ENCODE data around the gene DSC1.
"Not testable (repeated sequence)": the region's sequence is repeated elsewhere in the genome, so short reads cannot be mapped to it uniquely, and the experiment has no call there.

DSC1 gene

DNA sequence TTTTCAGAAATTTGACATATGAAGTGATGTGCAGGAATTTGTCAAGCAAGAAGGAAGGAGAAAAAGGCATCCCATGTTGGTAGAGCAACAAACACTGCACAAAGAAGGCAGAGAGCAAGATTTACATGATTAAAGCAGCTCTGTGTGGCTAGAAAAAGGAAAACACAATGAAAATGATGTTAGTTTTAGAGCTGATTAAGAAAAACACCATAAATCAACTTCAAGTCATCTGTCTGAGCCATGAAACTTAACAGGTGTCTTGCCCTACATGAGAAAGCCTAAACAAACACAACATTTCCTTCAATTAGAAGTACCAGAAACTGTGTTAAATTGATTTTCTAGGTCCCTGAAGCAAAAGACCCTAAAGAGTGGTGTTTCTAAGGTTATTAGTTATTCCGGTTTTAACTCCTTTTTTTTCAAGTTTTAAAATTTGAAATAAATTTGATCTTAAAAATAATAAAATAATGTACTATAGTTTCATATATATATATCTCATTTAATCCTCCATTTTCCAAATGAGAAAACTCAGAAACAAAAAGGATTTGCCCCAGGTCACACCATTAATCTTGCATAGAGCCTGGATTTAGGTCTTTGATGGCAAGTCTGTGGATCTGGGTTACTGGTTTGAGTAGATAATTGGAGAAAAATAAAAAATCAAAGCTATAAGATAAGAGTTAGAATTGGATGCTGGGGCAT, 8.6 kb upstream of the DSC1 start:
- DNase-seq, result no peak

DNA sequence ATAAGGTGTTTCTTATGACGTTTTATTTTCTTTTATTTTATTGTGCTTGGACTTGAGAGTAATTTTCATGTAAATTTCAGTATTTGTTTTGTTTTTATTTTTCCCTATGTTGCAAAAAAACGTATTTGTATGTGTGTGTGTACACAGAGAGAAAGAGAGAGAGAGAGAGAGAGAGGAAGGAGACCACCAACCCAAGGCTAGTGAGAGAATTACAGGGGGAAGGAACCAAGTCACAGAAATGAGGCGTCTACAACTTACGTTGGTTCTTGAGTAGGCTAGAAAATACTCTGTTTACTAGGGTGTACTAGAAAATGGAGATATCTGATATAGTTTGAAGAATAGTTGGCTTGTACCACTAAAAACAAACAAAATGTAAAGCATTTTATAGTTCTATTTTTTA, 7.7 kb upstream of the DSC1 start:
- no peak for DNase-seq

DNA sequence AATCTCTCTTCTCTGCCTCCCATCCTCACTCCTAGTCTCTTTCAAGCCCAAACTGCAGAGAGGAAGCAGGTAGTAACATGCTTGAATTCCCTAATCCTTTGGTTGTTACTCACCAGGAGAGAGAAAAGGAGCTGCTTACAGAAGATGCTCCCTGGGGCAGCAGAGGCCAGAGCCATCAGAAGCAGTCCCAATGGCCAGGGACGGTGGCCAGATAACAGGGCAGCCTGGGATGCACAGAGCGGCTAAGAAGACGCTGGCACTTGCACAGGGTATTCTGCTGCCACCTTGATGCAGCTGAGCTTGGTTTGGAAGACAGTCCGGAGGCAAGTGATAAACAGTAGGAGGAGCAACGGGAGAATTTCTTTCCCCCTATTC, 250 bp downstream of the DSC1 start:
- no peak for DNase-seq

DNA sequence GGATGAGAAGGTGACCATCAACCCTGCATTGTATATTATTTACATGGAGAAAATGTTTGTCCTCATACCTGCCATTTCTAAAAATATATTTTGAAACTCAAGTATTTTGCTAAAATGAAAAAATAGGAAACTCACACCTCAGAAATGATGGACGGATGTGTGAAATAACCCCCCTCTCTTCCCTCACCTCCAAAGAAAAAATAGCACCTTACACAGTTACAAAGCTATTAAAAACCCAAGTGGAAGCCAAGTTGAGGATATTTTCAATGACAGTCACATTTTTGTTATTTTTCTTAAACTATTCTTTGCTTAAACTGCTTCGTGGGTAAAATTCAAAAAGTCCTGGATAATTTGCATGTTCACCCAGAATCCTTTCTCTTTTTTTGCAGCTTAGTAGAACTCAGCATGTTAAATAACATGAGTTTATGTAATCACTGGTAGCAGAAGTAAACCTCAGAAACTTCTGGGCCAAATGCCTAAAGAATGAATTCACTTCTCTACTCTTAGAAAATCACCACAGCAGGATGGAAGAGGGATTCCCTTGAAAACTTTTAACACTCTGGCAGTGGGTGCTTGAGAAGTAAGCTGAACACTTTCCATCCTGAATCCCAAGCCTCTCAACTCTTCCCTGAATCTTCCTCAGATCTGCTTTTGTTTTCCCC, 768 bp downstream of the DSC1 start:
- no peak for DNase-seq

DNA sequence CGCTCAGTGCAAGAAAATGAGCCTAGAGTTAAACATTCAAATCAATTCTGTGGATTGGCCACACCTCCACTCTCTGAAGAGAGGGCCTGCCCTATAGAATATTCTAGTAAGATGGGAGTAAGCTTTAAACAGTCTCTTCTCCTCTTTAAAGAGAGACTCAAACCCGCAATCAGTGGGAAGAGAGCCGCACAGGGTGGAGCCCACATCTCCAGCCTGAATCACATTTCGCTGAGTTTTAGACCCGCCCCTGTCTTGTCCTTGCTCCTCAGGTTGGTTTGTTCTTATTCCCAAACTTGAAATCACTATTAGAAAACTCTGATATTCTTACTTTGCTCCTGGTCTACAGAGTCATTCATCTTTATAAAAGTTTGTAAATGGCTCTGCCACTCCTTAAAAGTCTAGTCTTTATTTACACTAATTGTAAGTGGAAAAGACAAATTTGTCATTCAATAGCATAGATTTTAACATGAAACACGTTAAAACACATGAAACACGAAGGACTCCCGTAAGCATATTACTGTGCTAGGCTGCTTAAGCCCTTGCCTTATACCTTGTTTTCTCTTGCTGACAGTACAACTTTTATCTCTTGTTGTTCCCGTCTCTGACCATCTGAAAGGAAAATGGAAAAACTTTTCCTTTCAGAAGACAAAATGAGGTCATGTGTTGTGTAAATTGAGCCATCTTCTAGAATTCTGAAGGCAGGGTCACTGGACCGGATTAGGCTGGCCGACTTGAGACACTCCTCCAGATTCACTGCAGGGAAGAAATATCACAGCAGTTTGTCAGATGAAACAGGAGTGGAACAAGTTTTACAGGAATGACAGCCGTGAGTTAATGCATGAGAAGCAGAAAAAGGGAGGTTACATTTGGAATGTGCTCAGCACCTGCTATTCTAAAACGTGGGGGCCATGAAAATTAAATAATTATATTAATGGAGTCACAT, 5.6 kb downstream of the DSC1 start:
- no peak for DNase-seq

DNA sequence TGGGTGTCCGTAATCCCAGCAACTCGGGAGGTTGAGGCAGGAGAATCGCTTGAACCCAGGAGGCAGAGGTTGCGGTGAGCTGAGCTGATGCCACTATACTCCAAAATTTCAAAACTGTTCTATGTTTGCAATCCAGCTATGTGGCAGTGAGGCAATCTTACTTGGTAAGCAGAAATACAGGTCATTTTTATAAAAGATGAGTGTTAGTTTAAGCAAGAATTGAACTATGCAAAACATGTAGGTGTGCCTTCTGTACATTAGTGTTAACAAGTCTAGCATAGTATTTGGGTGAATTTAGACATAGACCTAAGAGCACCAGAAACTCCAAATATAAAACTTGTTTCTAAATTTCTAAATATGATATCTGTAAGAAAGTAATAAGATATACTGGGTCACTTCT, 7.2 kb downstream of the DSC1 start:
- no peak for DNase-seq

DNA sequence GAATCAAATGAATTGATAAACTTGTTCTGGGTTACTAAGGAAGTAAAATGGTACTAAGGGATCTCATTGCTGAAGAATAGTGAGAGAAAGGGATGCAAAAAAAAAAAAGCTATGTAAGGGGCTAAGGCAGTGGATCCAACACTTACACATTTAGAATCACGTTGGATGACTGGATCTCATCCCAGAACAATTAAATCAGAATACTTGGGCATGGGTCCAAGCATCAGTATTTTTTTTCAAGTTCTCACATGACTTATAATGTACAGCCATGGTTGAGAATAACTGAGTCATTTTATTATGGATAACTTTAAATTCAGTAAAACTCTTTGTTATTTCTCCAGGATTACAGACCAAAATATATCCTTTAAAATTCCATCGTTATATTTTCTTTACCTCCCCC, 8.5 kb downstream of the DSC1 start:
- no peak for DNase-seq

DNA sequence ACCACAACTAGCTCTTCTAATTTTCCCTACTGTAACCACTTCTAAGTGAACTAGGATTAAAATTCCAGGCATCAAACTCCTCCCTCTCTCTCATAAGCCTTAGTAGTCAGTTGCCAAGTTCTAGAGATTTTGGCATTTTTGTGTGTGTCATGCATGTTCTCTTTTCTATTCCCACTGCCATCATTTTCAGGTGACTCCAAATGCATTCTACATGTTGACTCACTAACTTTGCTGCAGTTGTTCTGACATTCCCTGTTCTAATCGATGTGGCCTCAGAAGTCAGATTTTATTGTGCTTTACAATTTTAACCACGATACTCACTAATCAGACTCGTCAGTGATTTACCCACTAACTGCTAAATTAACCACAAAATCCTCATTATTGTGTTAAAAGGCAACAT, 13.3 kb downstream of the DSC1 start:
- no peak for DNase-seq

DNA sequence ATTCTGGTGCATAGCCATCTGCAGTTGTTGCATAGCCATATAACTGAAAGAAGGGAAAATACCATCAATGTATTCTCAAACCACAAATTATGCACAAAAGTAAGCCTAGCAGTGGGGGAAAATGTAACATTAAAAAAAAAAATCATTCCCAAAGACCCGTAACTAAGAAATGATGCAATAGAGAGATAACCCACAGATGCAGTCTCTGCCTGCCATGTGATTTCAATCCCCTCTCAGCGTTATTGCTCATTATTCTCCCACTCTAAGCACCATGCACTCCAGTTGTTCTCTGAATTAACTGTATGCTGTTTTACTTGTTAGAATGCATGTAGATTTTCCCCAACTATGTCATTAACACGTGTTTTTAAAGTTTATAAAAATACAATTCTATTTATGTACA, 14.1 kb downstream of the DSC1 start:
- DNase-seq, result no peak

DNA sequence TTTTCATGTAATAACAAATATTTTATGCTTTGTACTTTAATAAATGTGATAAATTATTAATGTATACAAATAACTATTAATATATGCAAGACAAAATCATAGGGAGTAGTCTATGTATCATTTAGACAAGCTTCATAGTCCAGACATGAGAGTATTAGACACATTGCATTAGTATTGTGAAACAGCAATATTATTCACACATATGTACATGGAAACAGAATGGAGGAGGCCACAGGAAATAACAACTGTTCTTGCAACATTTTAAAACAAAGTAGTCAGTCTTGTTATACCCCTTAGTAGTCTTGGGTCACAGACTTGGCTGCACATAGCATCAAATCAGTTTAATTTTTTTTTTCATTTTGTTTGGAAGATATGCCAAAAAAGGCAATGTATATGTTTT, 15.8 kb downstream of the DSC1 start:
- no peak for DNase-seq

DNA sequence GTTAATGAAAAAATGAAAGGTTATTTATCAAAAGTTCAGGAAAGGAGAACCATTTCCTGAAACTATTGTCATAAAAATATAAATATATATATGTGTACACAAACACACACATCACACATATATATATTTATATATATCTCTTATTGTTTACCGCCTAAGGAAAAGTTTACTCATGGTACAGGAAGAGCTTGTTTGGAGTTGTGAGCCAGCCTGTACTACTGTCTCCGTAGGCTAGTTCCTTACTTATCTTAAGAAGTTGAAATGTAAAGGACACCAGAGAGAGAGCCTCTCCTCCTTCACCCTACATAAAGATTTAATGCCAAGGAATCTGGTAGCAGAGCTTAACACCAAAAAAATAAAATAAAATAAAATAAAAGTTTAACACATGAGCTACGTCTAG, 19.6 kb downstream of the DSC1 start:
- no peak for DNase-seq

DNA sequence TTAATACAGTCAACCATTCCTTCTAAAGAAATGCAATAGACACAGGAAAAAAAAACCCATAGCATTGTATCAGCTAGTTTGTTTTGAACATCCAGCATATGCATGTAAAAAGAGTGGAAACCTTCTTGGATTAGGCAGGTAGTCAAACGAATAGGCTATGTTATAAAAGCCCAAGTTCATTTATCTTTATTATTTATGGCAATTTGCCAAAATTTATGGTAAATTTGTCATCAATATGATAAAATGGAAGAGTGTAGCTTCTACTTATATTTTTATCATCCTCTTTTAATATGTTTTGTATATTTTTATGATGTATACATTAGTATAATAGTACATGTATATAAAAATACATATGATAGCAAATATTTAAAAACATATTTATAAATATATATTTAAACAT, 23.9 kb downstream of the DSC1 start:
- DNase-seq, result no peak

DNA sequence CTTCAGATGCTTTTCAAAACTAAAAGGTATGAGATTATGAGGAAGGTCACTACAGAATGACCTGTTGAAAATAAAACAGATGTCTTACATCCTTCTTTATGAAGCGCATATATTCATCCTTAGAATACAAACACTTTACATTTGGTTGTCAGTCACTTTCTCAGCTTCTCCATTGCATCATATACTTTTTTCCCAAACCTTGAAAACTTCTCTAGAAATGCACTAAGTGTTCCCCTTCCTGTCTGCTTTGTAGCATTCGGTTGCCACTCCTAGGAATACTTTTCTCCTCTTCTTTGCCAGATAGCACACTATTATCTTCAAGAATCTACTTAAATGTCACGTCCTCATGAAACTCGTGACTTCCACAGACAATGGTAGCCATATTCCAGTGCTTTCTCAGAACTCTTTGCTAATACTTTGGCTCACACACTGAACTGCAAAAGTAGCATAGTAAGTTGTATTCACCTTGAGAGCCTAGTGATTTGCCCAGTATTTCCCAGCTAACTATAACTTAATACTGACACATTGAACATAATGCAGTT, 27.6 kb downstream of the DSC1 start:
- no peak for DNase-seq

DNA sequence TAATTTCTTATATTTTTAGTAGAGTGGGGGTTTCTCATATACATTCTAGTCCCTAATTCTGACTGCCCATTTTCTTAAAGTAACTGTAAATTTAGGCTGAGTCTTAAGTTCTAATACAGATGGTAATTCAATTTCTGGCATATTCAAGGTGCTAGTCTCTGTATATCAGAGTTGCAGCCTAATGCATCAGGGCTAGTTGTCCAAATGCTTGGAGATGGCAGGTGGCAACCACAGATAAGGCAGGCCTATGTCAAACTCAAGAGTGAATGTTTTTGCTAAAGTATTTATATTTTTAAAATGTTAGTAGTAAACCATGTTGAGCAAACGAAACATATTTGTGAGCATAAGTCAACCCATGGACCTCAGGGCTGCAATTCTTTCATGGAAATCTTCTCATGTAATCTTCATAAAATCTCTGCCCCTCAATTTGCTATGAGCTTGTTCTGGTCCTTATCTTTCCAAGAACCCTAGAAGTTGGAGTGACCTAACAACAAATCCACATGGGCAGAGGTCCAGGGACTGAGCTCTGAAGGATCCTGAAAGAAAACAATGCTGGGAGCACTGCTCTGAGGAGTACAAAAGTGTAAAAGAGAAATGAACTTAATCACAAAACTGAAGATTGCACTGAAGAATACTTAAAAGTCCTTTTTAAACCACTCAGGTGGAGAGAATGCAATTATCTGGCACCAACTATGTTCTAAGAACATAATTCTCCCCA, 33.1 kb downstream of the DSC1 start:
- DNase-seq, result no peak

DNA sequence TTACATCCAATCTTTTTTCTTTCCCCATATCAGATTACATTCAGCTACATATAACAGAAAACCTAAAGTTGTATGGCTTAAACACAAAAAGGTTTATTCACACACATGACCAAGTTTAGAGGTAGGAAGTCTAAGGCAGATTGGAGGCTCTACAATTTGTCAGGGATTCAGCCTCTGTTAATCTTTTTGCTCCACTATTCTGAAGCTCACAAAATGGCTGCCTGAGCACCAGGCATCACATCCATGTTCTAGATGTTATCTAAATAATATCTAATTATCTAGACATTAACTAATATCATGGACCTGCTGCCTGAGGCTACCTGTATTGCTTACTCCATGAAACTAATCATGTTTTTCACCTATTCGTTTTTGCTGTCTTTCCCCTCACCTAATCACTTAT, 36.8 kb downstream of the DSC1 start:
- DNase-seq, result no peak

DNA sequence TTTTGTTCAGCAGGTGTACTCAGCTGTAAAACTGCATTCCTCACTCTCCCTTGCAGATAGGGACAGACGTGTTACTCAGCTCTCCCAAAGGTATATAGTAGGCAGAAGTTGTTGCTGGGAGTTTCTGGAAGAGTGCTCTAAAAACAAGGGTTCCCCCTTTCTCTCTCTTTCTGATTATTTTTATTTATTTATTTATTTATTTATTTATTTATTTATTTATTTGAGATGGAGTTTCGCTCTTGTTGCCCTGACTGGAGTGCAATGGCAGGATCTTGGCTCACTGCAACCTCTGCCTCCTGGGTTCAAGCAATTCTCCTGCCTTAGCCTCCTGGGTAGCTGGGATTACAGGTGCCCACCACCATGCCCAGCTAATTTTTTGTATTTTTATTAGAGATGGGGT, 39.5 kb downstream of the DSC1 start:
- not testable (repeated sequence) for DNase-seq

DNA sequence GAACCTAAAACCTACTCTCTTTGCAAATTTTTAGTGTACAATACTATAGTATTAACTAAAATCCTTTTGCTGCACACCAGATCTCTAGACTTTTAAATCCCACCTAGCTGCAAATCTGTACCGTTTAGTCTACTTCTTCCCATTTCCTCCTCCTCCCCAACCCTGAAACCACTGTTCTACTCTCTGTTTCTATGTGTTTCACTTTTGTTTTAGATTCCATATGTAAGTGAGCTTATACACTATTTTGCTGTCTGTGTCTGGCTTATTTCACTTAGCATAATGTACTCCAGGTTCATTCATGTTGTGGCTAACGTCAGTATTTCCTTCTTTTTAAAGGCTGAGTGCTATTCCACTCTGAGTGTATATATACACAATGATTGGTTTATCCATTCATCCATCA, 42.1 kb downstream of the DSC1 start:
- DNase-seq, result no peak

DNA sequence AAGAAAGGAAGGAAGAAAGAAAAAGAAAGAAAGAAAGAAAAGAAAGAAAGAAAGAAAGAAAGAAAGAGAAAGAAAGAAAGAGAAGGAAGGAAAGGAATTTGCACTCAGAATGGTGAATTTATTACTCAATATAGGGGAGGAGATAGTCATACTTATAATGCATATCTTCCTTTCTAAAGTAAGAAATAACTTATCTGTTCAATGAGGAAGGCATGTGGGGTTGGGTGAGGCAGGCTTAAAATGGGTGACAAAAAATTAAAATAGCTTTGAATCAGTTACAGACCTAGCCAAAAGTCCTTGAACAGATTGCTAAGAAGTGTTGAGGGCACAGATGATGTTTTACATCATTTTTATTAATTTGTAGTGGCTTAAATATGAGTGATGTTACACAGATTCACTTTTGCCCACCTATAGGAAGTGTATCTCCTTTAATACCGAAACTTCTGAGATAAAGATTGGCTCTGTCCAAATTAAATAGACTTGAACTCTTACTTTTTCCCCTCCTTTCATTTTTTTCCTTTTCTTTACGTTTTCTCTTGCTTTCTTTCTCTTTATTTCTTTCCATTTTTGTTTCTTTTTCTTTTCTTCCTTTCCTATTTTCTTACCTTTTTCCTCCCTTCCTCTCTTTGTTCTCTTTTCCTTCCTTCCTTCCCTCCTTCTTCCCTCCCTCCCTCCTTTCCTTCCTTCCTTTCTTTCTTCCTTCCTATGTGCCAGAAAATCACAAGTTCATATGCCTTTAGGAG, 45.6 kb downstream of the DSC1 start:
- DNase-seq, result no peak

DNA sequence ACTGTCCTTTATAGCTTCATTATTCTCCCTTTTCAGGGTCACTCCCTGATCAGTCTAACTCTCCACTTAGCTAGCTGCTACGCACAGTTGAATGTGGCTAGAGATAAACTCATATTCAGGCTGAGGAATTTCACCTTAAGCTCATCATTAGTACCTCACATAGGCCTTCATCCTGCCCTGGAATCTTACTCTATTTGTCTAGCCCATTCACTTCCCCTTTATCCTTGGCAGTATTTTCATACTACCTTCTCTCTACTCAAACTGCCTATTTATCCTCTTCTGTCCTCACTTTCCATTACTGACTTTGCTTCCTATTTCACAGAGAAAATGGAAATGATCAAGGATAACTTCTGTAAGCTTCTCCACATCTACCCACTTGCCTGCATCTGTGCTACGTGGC, 49.9 kb downstream of the DSC1 start:
- no peak for DNase-seq

DNA sequence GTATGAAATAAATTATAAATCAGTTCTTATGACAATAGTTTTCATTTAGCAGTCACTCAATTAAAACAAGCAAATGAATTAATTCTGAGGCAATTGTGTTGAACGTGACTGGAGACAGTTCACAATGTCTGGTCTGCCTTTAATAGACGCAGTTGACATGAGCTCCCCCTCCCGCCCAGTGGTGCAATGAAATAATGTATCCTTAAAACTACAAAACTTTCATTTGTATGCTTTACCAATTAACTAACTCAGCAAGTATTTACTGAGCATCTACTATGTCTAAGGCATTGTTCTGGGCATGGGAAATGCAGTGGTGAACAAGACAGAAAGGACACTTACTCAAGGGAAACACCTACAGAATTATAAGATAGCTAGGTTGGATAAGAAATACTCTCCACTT, 56.9 kb downstream of the DSC1 start:
- DNase-seq, result no peak

DNA sequence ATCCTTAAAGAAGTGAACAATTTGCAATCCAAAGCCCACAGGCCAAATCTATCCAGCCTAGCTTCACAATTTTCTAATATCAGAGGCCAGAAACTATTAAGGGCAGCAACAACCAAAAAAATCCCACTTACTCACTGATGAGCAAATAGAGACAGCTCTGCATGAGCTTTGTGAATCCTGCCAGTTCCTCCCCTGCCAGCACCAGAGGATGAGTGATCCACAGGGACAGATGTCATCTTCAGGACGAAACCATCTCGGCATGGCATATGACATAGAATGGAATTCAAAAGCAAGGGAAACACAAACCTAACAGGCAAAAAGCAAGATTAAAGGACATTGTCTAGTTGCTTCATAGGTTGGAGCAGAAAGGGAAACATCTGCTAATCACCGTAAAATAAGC, 58.2 kb downstream of the DSC1 start:
- DNase-seq, result no peak

DNA sequence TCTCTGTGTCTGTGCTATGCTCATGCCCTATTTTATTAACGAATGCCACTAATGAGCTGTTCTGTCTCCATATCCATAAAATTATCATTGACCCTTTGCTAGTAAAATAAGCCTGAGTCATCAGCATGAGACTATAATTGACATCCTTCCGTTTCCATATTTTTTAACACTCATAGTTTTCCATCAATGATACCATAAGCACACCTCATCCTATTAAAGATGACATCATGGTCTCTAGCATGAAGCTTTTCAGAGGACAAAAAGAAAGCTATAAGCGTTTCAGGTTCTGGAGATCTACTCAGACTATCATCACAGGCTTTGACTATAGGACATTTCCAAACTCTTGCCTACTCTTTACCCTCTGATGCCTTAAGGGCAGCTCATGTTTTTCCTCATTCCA, 59.2 kb downstream of the DSC1 start:
- no peak for DNase-seq
